Mammary epithelial cell (primary cell): Measurements from ENCODE around the gene RUNX2.

Experiments
- CTCF ChIP-seq, 2 donors: IDR thresholded peaks in 1 of 2; conservative IDR thresholded peaks in 1 of 2; 2 replicates each; pipeline ENCODE4 v1.5.1; 2011 to 2012; ENCODE audit warnings: inconsistent platforms in 2 of 2, low read length in 2 of 2, mild to moderate bottlenecking in 2 of 2, control low read depth in 1 of 2, low read depth in 1 of 2; ENCODE audit not compliant: insufficient read depth in 1 of 2; ENCODE audit errors: extremely low read depth in 1 of 2
- EZH2 ChIP-seq: IDR thresholded peaks from 2 replicates; pipeline ENCODE4 v1.6.1; 2012; ENCODE audit warnings: low read length, inconsistent platforms, borderline replicate concordance

- TF ChIP-seq CTCF (conservative IDR thresholded peaks at IDR 0.05 in 1 of 2, IDR thresholded peaks at IDR 0.05 in 1 of 2; ENCODE audit: extremely low read depth in 1 of 2, insufficient read depth in 1 of 2, low read depth in 1 of 2, low read length in 2 of 2) = no peak
- TF ChIP-seq EZH2 = no peak
These were observed 50.3 kb downstream of the RUNX2 start for GRCh38 chr6:45378334-45378926.
